ENCODE results near the gene MNS1. TPM values are rescaled to one million over a fixed set of nuclear protein-coding genes. Genes with fewer than 3 reads are reported as not detected.

Gene MNS1
- total and polyA plus RNA-seq, 2 donors (not counting 1 experiment from before 2014, with no cell fraction given) = 1.8 to 3.9 TPM

GRCh38 chr15:56440214-56440770, 24.6 kb downstream of the MNS1 start:
- Histone ChIP-seq H4K20me1 (ENCODE audit: control insufficient read depth, extremely low read depth, insufficient read depth, low read length) (no peaks in the 10 kb centered on the region), H3K36me3 (ENCODE audit: control insufficient read depth, insufficient read depth, low read length) (no peaks in the 10 kb centered on the region), H3K27ac (ENCODE audit: insufficient read depth, low read length) (no peak overlapping the region), H3K9me3 (ENCODE audit: control insufficient read depth, insufficient read depth, low read depth, low read length) (no peaks in the 10 kb centered on the region), H3K4me3 (replicated peaks in 1 of 4; ENCODE audit: control extremely low read depth in 1 of 4, insufficient read depth in 1 of 4, low read depth in 3 of 4, low read length in 4 of 4) (no peak overlapping the region), H3K4me2 (ENCODE audit: extremely low read depth, insufficient read depth, low read length) (no peak overlapping the region), H2AFZ (ENCODE audit: low read length) (no peak overlapping the region), H3K4me1 (ENCODE audit: control insufficient read depth, extremely low read depth, insufficient read depth, low read length) (no peaks in the 10 kb centered on the region), H3K27me3 (ENCODE audit: control insufficient read depth, insufficient read depth, low read length) (no peaks in the 10 kb centered on the region), H3K9ac (ENCODE audit: insufficient read depth, low read length) (no peak overlapping the region), H3K79me2 (ENCODE audit: control insufficient read depth, insufficient read depth, low read length) (no peaks in the 10 kb centered on the region)
- TF ChIP-seq, protein P1, sequence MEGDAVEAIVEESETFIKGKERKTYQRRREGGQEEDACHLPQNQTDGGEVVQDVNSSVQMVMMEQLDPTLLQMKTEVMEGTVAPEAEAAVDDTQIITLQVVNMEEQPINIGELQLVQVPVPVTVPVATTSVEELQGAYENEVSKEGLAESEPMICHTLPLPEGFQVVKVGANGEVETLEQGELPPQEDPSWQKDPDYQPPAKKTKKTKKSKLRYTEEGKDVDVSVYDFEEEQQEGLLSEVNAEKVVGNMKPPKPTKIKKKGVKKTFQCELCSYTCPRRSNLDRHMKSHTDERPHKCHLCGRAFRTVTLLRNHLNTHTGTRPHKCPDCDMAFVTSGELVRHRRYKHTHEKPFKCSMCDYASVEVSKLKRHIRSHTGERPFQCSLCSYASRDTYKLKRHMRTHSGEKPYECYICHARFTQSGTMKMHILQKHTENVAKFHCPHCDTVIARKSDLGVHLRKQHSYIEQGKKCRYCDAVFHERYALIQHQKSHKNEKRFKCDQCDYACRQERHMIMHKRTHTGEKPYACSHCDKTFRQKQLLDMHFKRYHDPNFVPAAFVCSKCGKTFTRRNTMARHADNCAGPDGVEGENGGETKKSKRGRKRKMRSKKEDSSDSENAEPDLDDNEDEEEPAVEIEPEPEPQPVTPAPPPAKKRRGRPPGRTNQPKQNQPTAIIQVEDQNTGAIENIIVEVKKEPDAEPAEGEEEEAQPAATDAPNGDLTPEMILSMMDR (conservative IDR thresholded peaks at IDR 0.05 in 1 of 2, IDR thresholded peaks at IDR 0.05 in 1 of 2; ENCODE audit: low read depth in 1 of 2, low read length in 2 of 2) = no peak
- TF ChIP-seq EZH2 (IDR thresholded peaks at IDR 0.05; ENCODE audit: low read length, missing control alignments) = no peak
- no peak for DNase-seq (ENCODE audit: low read depth in 2 of 2)

- Histone ChIP-seq H4K20me1 (ENCODE audit: control insufficient read depth, extremely low read depth, insufficient read depth, low read length) (no peaks in the 10 kb centered on the region), H2AFZ (ENCODE audit: low read length) (no peak overlapping the region), H3K27ac (ENCODE audit: insufficient read depth, low read length) (no peak overlapping the region), H3K36me3 (ENCODE audit: control insufficient read depth, insufficient read depth, low read length) (no peaks in the 10 kb centered on the region), H3K4me1 (ENCODE audit: control insufficient read depth, extremely low read depth, insufficient read depth, low read length) (no peaks in the 10 kb centered on the region), H3K4me3 (replicated peaks in 1 of 4; ENCODE audit: control extremely low read depth in 1 of 4, insufficient read depth in 1 of 4, low read depth in 3 of 4, low read length in 4 of 4) (no peak overlapping the region), H3K9me3 (ENCODE audit: control insufficient read depth, insufficient read depth, low read depth, low read length) (no peaks in the 10 kb centered on the region), H3K79me2 (ENCODE audit: control insufficient read depth, insufficient read depth, low read length) (no peaks in the 10 kb centered on the region), H3K27me3 (ENCODE audit: control insufficient read depth, insufficient read depth, low read length) (no peaks in the 10 kb centered on the region), H3K9ac (ENCODE audit: insufficient read depth, low read length) (no peak overlapping the region), H3K4me2 (ENCODE audit: extremely low read depth, insufficient read depth, low read length) (no peak overlapping the region)
- TF ChIP-seq EZH2 (IDR thresholded peaks at IDR 0.05; ENCODE audit: low read length, missing control alignments) = no peak
- TF ChIP-seq, protein P1 (conservative IDR thresholded peaks at IDR 0.05 in 1 of 2, IDR thresholded peaks at IDR 0.05 in 1 of 2; ENCODE audit: low read depth in 1 of 2, low read length in 2 of 2) = no peak
- peak in 1 of 2 donors; percentile 2 for DNase-seq (ENCODE audit: low read depth in 2 of 2)
Observed at GRCh38 chr15:56432304-56432703, 32.6 kb downstream of the MNS1 start.

- Histone ChIP-seq H3K9ac (ENCODE audit: insufficient read depth, low read length) (no peak overlapping the region), H3K36me3 (ENCODE audit: control insufficient read depth, insufficient read depth, low read length) (no peaks in the 10 kb centered on the region), H4K20me1 (ENCODE audit: control insufficient read depth, extremely low read depth, insufficient read depth, low read length) (no peaks in the 10 kb centered on the region), H3K79me2 (ENCODE audit: control insufficient read depth, insufficient read depth, low read length) (no peaks in the 10 kb centered on the region), H3K27me3 (ENCODE audit: control insufficient read depth, insufficient read depth, low read length) (no peaks in the 10 kb centered on the region), H3K4me2 (ENCODE audit: extremely low read depth, insufficient read depth, low read length) (no peak overlapping the region), H3K4me3 (replicated peaks in 1 of 4; ENCODE audit: control extremely low read depth in 1 of 4, insufficient read depth in 1 of 4, low read depth in 3 of 4, low read length in 4 of 4) (no peak overlapping the region), H3K27ac (ENCODE audit: insufficient read depth, low read length) (no peak overlapping the region), H3K9me3 (ENCODE audit: control insufficient read depth, insufficient read depth, low read depth, low read length) (no peaks in the 10 kb centered on the region), H2AFZ (ENCODE audit: low read length) (no peak overlapping the region), H3K4me1 (ENCODE audit: control insufficient read depth, extremely low read depth, insufficient read depth, low read length) (no peaks in the 10 kb centered on the region)
- peak; percentile 24 to 58 for DNase-seq (ENCODE audit: low read depth in 2 of 2)
- TF ChIP-seq, protein P1 (conservative IDR thresholded peaks at IDR 0.05 in 1 of 2, IDR thresholded peaks at IDR 0.05 in 1 of 2; ENCODE audit: low read depth in 1 of 2, low read length in 2 of 2) = peak in 1 of 2 donors; percentile 43
- no peak for TF ChIP-seq EZH2 (IDR thresholded peaks at IDR 0.05; ENCODE audit: low read length, missing control alignments)
Observed at GRCh38 chr15:56428821-56429458, 36.0 kb downstream of the MNS1 start.

All from fibroblast of lung (primary cell).